ENCODE data around the gene INPP5A. TPM values are rescaled to one million over a fixed set of nuclear protein-coding genes. Genes with fewer than 3 reads are reported as not detected.

INPP5A gene
- total and polyA plus RNA-seq, 10 of the 15 experiments (the other 5 are each of a cell fraction or from before 2014, with no cell fraction given) = 0.52 to 15.0 (median 6.3) TPM

DNA sequence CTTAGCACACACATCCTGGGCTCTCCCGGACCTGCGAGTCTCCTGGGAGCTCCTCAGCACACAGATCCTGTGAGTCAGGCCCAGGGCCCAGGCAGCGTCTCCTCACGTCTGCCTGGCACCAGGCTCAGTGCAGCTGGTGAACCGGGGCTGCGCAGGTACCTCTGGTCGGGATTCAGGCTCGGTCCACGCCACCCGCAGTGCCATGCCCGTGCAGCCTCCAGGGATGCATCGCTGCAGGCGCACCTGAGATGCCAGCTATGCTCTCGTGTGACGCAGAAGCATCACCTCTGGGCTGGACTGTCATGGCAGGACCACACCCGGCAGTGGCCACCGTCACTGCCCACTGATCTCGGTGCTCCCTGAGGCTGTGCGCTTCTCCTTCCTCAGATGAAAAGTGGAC, 196.3 kb downstream of the INPP5A start (continued):
- TF ChIP-seq ZNF592 (IDR thresholded peaks at IDR 0.05) = no peak

- RAD21 ChIA-PET (ENCODE audit: unreplicated experiment) = no interaction called here
- intact Hi-C loops (cut with micrococcal nuclease; ENCODE audit: unreplicated experiment) (no loop called here), in situ Hi-C loops (cut with MboI) (no loop called here)
- Histone ChIP-seq H4K20me1 (ENCODE audit: control insufficient read depth, insufficient read depth) (no peaks in the 10 kb centered on the region), H3K27ac (ENCODE audit: control insufficient read depth, insufficient read depth) (no peak overlapping the region), H3K79me2 (ENCODE audit: control insufficient read depth, insufficient read depth, low read length) (no peaks in the 10 kb centered on the region), H3K4me3 (no peak overlapping the region), H3K4me1 (ENCODE audit: control insufficient read depth, insufficient read depth, low read length) (no peaks in the 10 kb centered on the region), H3K9ac (ENCODE audit: control insufficient read depth, insufficient read depth, low read length) (no peak overlapping the region), H3K4me2 (ENCODE audit: control insufficient read depth, insufficient read depth) (no peak overlapping the region), H3K27me3 (replicated peaks in 1 of 2; ENCODE audit: control insufficient read depth in 2 of 2, insufficient read depth in 2 of 2, low read length in 1 of 2) (no peaks in the 10 kb centered on the region), H3K9me3 (replicated peaks; ENCODE audit: control insufficient read depth, insufficient read depth, low read length) (no peaks in the 10 kb centered on the region), H2AFZ (ENCODE audit: control insufficient read depth, low read depth, low read length) (no peak overlapping the region), H3K36me3 (ENCODE audit: control insufficient read depth in 2 of 2, insufficient read depth in 2 of 2, low read length in 1 of 2) (no peaks in the 10 kb centered on the region; a peak in 2 of 4 replicates)
- CTCF ChIA-PET = no interaction called here
- ATAC-seq = no peak
- SMC1A ChIA-PET (ENCODE audit: uncharacterized antibody, unreplicated experiment) = no interaction called here
- TF ChIP-seq MYB (IDR thresholded peaks at IDR 0.05; ENCODE audit: borderline replicate concordance, low read depth, low read length) = no peak
- TF ChIP-seq BMI1 (IDR thresholded peaks at IDR 0.05; ENCODE audit: borderline replicate concordance) = no peak
- no peak for TF ChIP-seq POLR2A (IDR thresholded peaks at IDR 0.05; ENCODE audit: low read depth, low read length)
- no TSS peak for BruUV-seq (replicated peaks)
- POLR2A ChIA-PET = no interaction called here
- no peak for DNase-seq (ENCODE audit: low read depth, low spot score)
- WGBS (ENCODE audit: insufficient coverage, insufficient replicate concordance, low lambda C conversion rate, missing lambda C conversion rate) = 91% methylated on average over 19 of the region's 19 CpGs
- FAIRE-seq = no peak
Measured at GRCh38 chr10:132735341-132735775, 197.8 kb downstream of the INPP5A start.

Data from GM12878 (cell line).